Activated naive CD8-positive, alpha-beta T cell treated with anti-CD3 and anti-CD28 coated beads for 36 hours (primary cell): ENCODE results near the gene PDPN. TPM values are rescaled to one million over a fixed set of nuclear protein-coding genes. Genes with fewer than 3 reads are reported as not detected.

Source experiments
- DNase-seq: peaks from one replicate; pipeline ENCODE4 v3.0.0; 2021
- H3K27ac Mint-ChIP-seq: one replicate; pipeline ENCODE4 v1.8.0; 2022; ENCODE audit warnings: mild to moderate bottlenecking, moderate library complexity, mixed read lengths
- H3K27me3 Mint-ChIP-seq: one replicate; pipeline ENCODE4 v1.8.0; 2022; ENCODE audit warnings: mild to moderate bottlenecking, mixed read lengths
- H3K36me3 Mint-ChIP-seq: one replicate; pipeline ENCODE4 v1.8.0; 2021; ENCODE audit warnings: mild to moderate bottlenecking, mixed read lengths
- H3K4me1 Mint-ChIP-seq: one replicate; pipeline ENCODE4 v1.8.0; 2021; ENCODE audit warnings: mixed read lengths
- H3K4me3 Mint-ChIP-seq: one replicate; pipeline ENCODE4 v1.8.0; 2022; ENCODE audit warnings: mild to moderate bottlenecking, moderate library complexity, mixed read lengths
- H3K9me3 Mint-ChIP-seq: one replicate; pipeline ENCODE4 v1.8.0; 2022; ENCODE audit warnings: mixed read lengths
- total RNA-seq, 2 experiments: library from RNA; stranded (reverse); gene quantifications; one replicate each; pipeline ENCODE4 v1.2.3, GENCODE V29; 2021

PDPN gene
- total RNA-seq, 2 experiments from 2014 or later: not detected

GRCh38 chr1:13587256-13588030 lies 3.8 kb downstream of the PDPN start:
- peaks cover 63% of the 10 kb centered on the region for H3K27me3 Mint-ChIP-seq
- no peaks in the 10 kb centered on the region for H3K9me3 Mint-ChIP-seq
- no peak overlapping the region for H3K4me3 Mint-ChIP-seq
- no peaks in the 10 kb centered on the region for H3K4me1 Mint-ChIP-seq
- DNase-seq: no peak
- no peak overlapping the region for H3K27ac Mint-ChIP-seq
- no peaks in the 10 kb centered on the region for H3K36me3 Mint-ChIP-seq

GRCh38 chr1:13588946-13589796 lies 5.5 kb downstream of the PDPN start:
- H3K27me3 Mint-ChIP-seq: peaks cover 55% of the 10 kb centered on the region
- no peak overlapping the region for H3K27ac Mint-ChIP-seq
- no peaks in the 10 kb centered on the region for H3K9me3 Mint-ChIP-seq
- H3K36me3 Mint-ChIP-seq: no peaks in the 10 kb centered on the region
- no peak overlapping the region for H3K4me3 Mint-ChIP-seq
- DNase-seq: no peak
- no peaks in the 10 kb centered on the region for H3K4me1 Mint-ChIP-seq

- no peaks in the 10 kb centered on the region for H3K9me3 Mint-ChIP-seq
These were observed 6.9 kb downstream of the PDPN start for GRCh38 chr1:13590486-13590885.

GRCh38 chr1:13593511-13594131 lies 10.0 kb downstream of the PDPN start:
- Mint-ChIP-seq H3K9me3 (no peaks in the 10 kb centered on the region), H3K27me3 (peaks cover 21% of the 10 kb centered on the region), H3K27ac (no peak overlapping the region), H3K4me1 (no peaks in the 10 kb centered on the region), H3K4me3 (no peak overlapping the region), H3K36me3 (no peaks in the 10 kb centered on the region)
- DNase-seq: no peak

More at GRCh38 chr1:13590486-13590885, 6.9 kb downstream of the PDPN start:
- Mint-ChIP-seq H3K27me3 (peaks cover 44% of the 10 kb centered on the region), H3K4me3 (no peak overlapping the region), H3K4me1 (no peaks in the 10 kb centered on the region), H3K36me3 (no peaks in the 10 kb centered on the region), H3K27ac (no peak overlapping the region)
- DNase-seq: no peak

DNA sequence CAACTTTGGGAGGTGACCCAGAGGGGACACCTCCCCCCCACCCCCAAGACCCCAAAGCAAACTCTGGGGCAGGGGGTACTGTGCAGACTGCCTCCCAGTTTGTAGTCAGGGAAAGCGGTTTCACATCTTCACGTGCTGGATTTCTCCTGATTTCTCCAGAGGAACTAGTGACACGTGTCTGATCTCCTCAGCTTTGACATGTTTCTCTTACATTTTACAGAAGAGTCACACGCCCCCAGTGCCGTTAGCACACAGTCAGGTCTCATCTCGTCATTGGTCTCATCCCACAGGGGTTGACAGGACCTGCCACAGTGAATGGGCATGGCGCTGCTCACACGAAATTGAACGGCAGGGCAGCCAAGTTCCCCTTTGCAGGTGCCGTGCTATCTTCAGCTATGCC lies 11.8 kb downstream of the PDPN start:
- Mint-ChIP-seq H3K27me3 (peaks cover 19% of the 10 kb centered on the region), H3K9me3 (no peaks in the 10 kb centered on the region), H3K4me1 (no peaks in the 10 kb centered on the region), H3K36me3 (no peaks in the 10 kb centered on the region), H3K27ac (no peak overlapping the region), H3K4me3 (no peak overlapping the region)
- DNase-seq: no peak

- Mint-ChIP-seq H3K27me3 (peaks cover 11% of the 10 kb centered on the region), H3K36me3 (no peaks in the 10 kb centered on the region), H3K4me3 (no peak overlapping the region), H3K27ac (no peak overlapping the region), H3K4me1 (no peaks in the 10 kb centered on the region), H3K9me3 (no peaks in the 10 kb centered on the region)
- no peak for DNase-seq
These were observed 13.5 kb downstream of the PDPN start for GRCh38 chr1:13597166-13597565.

- Mint-ChIP-seq H3K27me3 (no peaks in the 10 kb centered on the region), H3K4me1 (no peaks in the 10 kb centered on the region), H3K4me3 (no peak overlapping the region), H3K9me3 (no peaks in the 10 kb centered on the region), H3K36me3 (no peaks in the 10 kb centered on the region), H3K27ac (no peak overlapping the region)
- DNase-seq: no peak
These were observed 17.3 kb downstream of the PDPN start for GRCh38 chr1:13600762-13601453.

DNA sequence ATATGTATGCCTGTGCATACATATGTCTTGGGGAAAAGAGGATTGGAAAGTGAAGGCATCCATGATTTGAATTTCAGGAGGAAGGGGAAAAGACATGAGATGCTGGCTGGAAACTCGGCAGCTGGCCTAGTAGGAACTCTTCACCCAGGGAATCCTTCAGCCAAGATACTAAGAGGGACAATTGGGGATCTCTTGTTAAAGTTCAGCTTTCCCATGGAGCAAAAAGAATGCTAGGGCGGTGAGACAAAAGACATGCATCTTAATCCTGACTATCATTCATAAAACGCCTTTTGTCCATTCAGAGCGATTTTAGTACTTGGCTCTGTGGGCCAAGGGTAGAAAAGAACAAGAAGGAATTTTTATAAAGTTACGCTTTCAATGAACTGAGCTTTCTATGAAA lies 20.5 kb downstream of the PDPN start:
- H3K4me3 Mint-ChIP-seq: no peak overlapping the region
- no peak for DNase-seq
- H3K27me3 Mint-ChIP-seq: peaks cover 4% of the 10 kb centered on the region
- no peak overlapping the region for H3K27ac Mint-ChIP-seq
- no peaks in the 10 kb centered on the region for H3K9me3 Mint-ChIP-seq
- H3K36me3 Mint-ChIP-seq: no peaks in the 10 kb centered on the region
- H3K4me1 Mint-ChIP-seq: no peaks in the 10 kb centered on the region

DNA sequence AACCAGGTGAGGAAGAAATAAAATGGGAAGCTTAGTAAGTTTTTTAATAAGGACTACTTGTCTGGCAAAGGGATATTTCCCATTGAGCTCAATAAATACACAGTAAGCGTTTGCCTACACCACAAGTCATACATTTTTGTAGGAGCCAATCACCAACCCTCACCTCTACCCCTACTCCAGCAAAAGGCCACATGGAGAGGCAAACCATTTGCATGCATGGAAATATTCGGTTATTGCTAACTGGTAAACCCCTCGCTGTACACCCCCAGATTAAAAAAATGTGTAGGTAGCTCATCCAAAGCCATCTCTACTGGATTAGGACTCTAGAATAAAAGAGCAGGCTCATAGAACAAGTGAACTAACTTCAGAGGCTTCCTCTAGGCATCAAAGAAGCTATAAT lies 21.1 kb downstream of the PDPN start:
- peaks cover 7% of the 10 kb centered on the region for H3K27me3 Mint-ChIP-seq
- no peak overlapping the region for H3K4me3 Mint-ChIP-seq
- H3K27ac Mint-ChIP-seq: no peak overlapping the region
- no peaks in the 10 kb centered on the region for H3K9me3 Mint-ChIP-seq
- no peaks in the 10 kb centered on the region for H3K36me3 Mint-ChIP-seq
- no peaks in the 10 kb centered on the region for H3K4me1 Mint-ChIP-seq
- DNase-seq: no peak

- no peak for DNase-seq
- H3K27me3 Mint-ChIP-seq: peaks cover 7% of the 10 kb centered on the region
- H3K9me3 Mint-ChIP-seq: no peaks in the 10 kb centered on the region
- no peaks in the 10 kb centered on the region for H3K4me1 Mint-ChIP-seq
- no peak overlapping the region for H3K4me3 Mint-ChIP-seq
- H3K27ac Mint-ChIP-seq: no peak overlapping the region
- no peaks in the 10 kb centered on the region for H3K36me3 Mint-ChIP-seq
These were observed 21.5 kb downstream of the PDPN start for GRCh38 chr1:13605159-13605558.

DNA sequence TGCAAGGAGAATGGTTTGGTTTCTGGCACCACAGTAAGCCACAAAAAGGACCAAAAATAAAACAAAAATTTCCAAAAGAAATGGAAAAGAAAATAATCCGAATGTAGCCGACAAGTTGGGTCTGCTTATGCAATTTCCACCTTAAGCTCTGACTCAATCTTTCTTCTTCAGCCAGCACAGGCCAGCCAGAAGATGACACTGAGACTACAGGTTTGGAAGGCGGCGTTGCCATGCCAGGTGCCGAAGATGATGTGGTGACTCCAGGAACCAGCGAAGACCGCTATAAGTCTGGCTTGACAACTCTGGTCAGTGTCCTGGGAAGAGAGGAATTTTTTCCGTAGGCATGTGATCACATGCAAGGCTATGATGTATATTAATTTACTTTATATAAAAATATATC lies 23.4 kb downstream of the PDPN start:
- H3K36me3 Mint-ChIP-seq: no peaks in the 10 kb centered on the region
- no peak for DNase-seq
- no peak overlapping the region for H3K4me3 Mint-ChIP-seq
- no peaks in the 10 kb centered on the region for H3K4me1 Mint-ChIP-seq
- no peak overlapping the region for H3K27ac Mint-ChIP-seq
- peaks cover 12% of the 10 kb centered on the region for H3K27me3 Mint-ChIP-seq
- H3K9me3 Mint-ChIP-seq: no peaks in the 10 kb centered on the region

- Mint-ChIP-seq H3K9me3 (no peaks in the 10 kb centered on the region), H3K4me1 (no peaks in the 10 kb centered on the region), H3K36me3 (no peaks in the 10 kb centered on the region), H3K27ac (no peak overlapping the region), H3K4me3 (no peak overlapping the region), H3K27me3 (peaks cover 14% of the 10 kb centered on the region)
- no peak for DNase-seq
These were observed 32.6 kb downstream of the PDPN start for GRCh38 chr1:13616234-13616633.

DNA sequence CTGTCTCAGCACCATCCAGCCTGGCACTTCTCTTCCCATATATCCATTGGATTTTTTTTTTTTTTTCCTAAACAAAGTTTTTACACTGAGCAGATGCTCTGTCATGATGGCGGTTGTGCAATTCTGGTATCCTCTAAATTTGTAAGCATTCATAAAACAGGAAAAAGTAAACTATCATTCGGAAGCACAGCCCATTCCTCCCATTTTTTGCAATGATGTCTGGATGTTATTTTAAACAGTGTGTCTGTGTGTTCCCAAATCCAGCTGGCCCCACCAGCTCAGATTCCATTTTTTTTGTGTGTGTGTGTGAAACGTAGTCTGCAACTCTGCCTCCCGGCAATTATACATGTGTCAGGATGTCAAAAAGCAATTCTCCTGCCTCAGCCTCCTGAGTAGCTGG lies 33.5 kb downstream of the PDPN start:
- Mint-ChIP-seq H3K9me3 (no peaks in the 10 kb centered on the region), H3K4me1 (no peaks in the 10 kb centered on the region), H3K4me3 (no peak overlapping the region), H3K27me3 (peaks cover 11% of the 10 kb centered on the region), H3K36me3 (no peaks in the 10 kb centered on the region), H3K27ac (no peak overlapping the region)
- DNase-seq: no peak

DNA sequence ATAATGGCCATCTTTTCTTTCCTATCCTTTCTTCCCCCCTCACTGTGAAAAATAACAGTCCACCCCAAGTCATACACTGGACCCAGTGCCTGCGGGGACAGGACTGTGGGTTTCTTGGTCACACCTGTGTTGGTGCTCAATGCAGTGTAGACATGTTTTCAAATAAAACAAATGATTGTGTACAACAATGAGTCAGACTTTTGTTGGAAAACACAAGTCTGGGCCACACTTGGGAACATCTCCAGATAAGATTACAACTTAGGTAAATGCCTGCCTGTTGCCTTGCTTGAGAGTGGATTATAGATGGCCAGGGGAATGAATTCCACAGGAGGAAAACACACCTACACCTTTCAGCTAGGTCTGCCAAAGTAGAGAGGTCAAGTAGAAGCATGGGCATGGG lies 34.1 kb downstream of the PDPN start:
- no peak overlapping the region for H3K4me3 Mint-ChIP-seq
- no peaks in the 10 kb centered on the region for H3K9me3 Mint-ChIP-seq
- DNase-seq: no peak
- no peaks in the 10 kb centered on the region for H3K36me3 Mint-ChIP-seq
- H3K27me3 Mint-ChIP-seq: peaks cover 11% of the 10 kb centered on the region
- H3K27ac Mint-ChIP-seq: no peak overlapping the region
- no peaks in the 10 kb centered on the region for H3K4me1 Mint-ChIP-seq

GRCh38 chr1:13618483-13618882 lies 34.9 kb downstream of the PDPN start:
- Mint-ChIP-seq H3K4me1 (no peaks in the 10 kb centered on the region), H3K36me3 (no peaks in the 10 kb centered on the region), H3K27ac (no peak overlapping the region), H3K27me3 (peaks cover 11% of the 10 kb centered on the region), H3K4me3 (no peak overlapping the region), H3K9me3 (no peaks in the 10 kb centered on the region)
- no peak for DNase-seq
